GM04503 (cell line): ENCODE results near the gene TNIK.

Experiments used
- DNase-seq: peaks from one replicate; pipeline ENCODE4 v3.0.0-alpha.2; 2012; ENCODE audit warnings: low read depth

TNIK gene

GRCh38 chr3:171028779-171029232 lies 431.4 kb downstream of the TNIK start:
- peak; percentile 88 for DNase-seq

DNA sequence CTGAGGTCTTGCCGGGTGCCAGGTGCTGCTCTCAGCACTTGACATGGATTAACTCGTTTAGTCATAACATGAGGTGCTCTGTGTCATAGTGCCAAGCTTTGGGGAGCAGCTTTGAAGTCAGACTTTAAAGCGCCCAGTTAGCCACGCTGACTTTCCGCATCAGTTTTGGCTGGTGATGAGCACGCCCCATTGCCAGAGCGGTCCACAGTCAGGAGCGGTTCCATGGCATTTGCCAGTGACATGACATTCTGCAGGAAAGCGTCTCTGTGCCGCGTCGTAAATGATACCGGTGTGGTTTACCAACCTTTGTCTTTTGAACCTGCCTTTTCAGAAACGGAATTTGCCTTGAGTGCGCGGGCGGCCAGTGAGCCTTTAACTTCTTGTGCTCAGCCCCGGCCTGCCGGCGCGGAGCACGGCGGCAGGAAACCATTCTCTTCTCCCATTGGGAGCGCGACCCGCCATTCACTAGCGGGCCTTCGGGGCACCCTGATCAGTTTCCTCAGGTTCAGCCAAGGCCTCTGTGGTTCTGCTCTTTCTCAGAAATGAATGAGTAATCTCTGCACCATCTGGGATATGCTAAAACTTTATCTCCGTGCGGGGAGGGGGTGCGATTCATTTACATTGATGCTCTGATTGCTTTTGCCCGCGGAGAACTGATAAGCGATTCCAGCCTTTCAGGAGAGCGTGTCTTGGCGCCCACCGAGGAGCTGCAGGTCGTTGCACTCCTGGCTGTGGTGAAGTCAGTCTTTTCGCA lies 432.0 kb downstream of the TNIK start:
- DNase-seq, result peak; percentile 76

DNA sequence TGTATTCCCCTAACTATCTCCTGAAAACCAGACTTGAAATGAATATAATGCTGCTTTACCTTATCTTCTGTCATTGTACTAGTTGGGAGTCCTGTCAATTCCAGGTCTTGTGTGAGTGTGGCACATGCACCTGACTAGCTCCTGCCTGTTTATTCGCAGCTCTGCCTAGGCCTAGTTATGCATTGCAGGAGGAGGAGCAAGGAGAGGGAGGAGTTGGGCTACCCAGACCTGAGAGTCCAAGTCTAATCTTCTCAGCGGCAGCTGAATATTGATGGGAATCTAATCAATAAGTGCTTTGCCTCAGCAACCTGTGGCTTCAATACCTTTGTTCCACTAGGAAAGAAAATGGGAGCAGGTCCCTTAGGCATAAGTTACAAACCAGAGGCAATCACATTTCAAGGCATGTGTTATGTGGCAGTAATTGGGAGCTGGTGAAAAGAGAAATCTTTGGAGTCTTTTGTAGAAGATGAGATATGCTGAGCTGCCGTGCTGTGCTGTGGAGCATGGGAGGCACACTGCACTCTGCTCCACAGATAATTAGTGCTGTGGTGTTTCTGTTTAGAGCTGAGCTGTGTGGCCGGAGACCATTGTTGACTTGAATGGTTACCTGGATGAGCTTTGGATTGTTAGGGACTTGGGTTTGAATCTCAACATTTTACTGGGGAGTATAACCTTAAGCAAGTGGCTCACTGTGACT lies 433.5 kb downstream of the TNIK start, which contains the start of gene SLC2A2:
TSS of gene SLC2A2 (minus strand) at position 124 of the 697 bp plus-strand sequence. CDS start at position 74, 50 bp downstream.
- DNase-seq, result no peak

- DNase-seq, result no peak
Measured at GRCh38 chr3:171023566-171023965, 436.6 kb downstream of the TNIK start.

- no peak for DNase-seq
Measured at GRCh38 chr3:171021377-171021776, 438.8 kb downstream of the TNIK start.

- DNase-seq, result no peak
Measured at GRCh38 chr3:171018156-171018935, 441.9 kb downstream of the TNIK start.

GRCh38 chr3:171013822-171014748 lies 446.1 kb downstream of the TNIK start:
- no peak for DNase-seq

GRCh38 chr3:171011873-171012336 lies 448.3 kb downstream of the TNIK start:
- no peak for DNase-seq
